ENCODE measurements around the gene LGI1. TPM values are rescaled to one million over a fixed set of nuclear protein-coding genes. Genes with fewer than 3 reads are reported as not detected.

The LGI1 gene
- polyA plus RNA-seq, 3 donors = 0.03 TPM; not detected in 2

GRCh38 chr10:93726024-93726423 lies 31.7 kb upstream of the LGI1 start:
- no peak overlapping the region for H3K4me3 Mint-ChIP-seq
- Histone ChIP-seq H3K79me2 (ENCODE audit: insufficient read depth, low read length) (no peaks in the 10 kb centered on the region), H3K27me3 (ENCODE audit: control insufficient read depth in 2 of 2, insufficient read depth in 2 of 2, low read length in 2 of 2) (peaks cover 11 to 16% of the 10 kb centered on the region in 2 donors), H2AFZ (ENCODE audit: insufficient read depth, low read depth, low read length, poor library complexity, severe bottlenecking) (no peak overlapping the region), H3K9ac (ENCODE audit: insufficient read depth, low read length, poor library complexity, severe bottlenecking) (no peak overlapping the region), H3K27ac (ENCODE audit: low read depth in 1 of 2, low read length in 2 of 2) (no peak overlapping the region), H3K4me2 (replicated peaks; ENCODE audit: extremely low read depth, low read length, poor library complexity, severe bottlenecking) (no peak overlapping the region), H3K9me3 (replicated peaks in 1 of 2; ENCODE audit: control insufficient read depth in 1 of 2, insufficient read depth in 1 of 2, low read length in 2 of 2) (no peaks in the 10 kb centered on the region), H3K4me1 (ENCODE audit: control insufficient read depth in 1 of 2, insufficient read depth in 2 of 2, low read length in 2 of 2) (no peaks in the 10 kb centered on the region), H3K4me3 (replicated peaks in 1 of 3; ENCODE audit: low read depth in 2 of 3, low read length in 3 of 3) (no peak overlapping the region), H3K36me3 (replicated peaks in 1 of 2; ENCODE audit: control insufficient read depth in 1 of 2, insufficient read depth in 2 of 2, low read length in 2 of 2) (no peaks in the 10 kb centered on the region), H4K20me1 (ENCODE audit: insufficient read depth, low read length) (no peaks in the 10 kb centered on the region)
- no peak for DNase-seq
- H3K9me3 Mint-ChIP-seq = no peaks in the 10 kb centered on the region
- WGBS (ENCODE audit: insufficient coverage) = no CpG with 5 or more reads among the region's 1 CpG
- no peak for TF ChIP-seq CTCF (IDR thresholded peaks at IDR 0.05)
- no peaks in the 10 kb centered on the region for H3K36me3 Mint-ChIP-seq
- peaks cover 11 to 19% (median 14%) of the 10 kb centered on the region in 3 donors for H3K27me3 Mint-ChIP-seq (ENCODE audit: low read depth in 3 of 3)
- intact Hi-C loops (cut with micrococcal nuclease) = no loop called here
- peaks cover 3% of the 10 kb centered on the region for H3K4me1 Mint-ChIP-seq
- H3K27ac Mint-ChIP-seq = no peak overlapping the region

- no peak for TF ChIP-seq CTCF (IDR thresholded peaks at IDR 0.05)
- H3K4me3 Mint-ChIP-seq = no peak overlapping the region
- Histone ChIP-seq H3K9me3 (replicated peaks in 1 of 2; ENCODE audit: control insufficient read depth in 1 of 2, insufficient read depth in 1 of 2, low read length in 2 of 2) (no peaks in the 10 kb centered on the region), H3K4me3 (replicated peaks in 1 of 3; ENCODE audit: low read depth in 2 of 3, low read length in 3 of 3) (no peak overlapping the region), H2AFZ (ENCODE audit: insufficient read depth, low read depth, low read length, poor library complexity, severe bottlenecking) (no peak overlapping the region), H3K79me2 (ENCODE audit: insufficient read depth, low read length) (no peaks in the 10 kb centered on the region), H3K9ac (ENCODE audit: insufficient read depth, low read length, poor library complexity, severe bottlenecking) (no peak overlapping the region), H3K4me2 (replicated peaks; ENCODE audit: extremely low read depth, low read length, poor library complexity, severe bottlenecking) (no peak overlapping the region), H3K27ac (ENCODE audit: low read depth in 1 of 2, low read length in 2 of 2) (no peak overlapping the region), H3K27me3 (ENCODE audit: control insufficient read depth in 2 of 2, insufficient read depth in 2 of 2, low read length in 2 of 2) (no peaks in the 10 kb centered on the region), H3K36me3 (replicated peaks in 1 of 2; ENCODE audit: control insufficient read depth in 1 of 2, insufficient read depth in 2 of 2, low read length in 2 of 2) (no peaks in the 10 kb centered on the region), H3K4me1 (ENCODE audit: control insufficient read depth in 1 of 2, insufficient read depth in 2 of 2, low read length in 2 of 2) (peaks cover 52 to 57% of the 10 kb centered on the region in 2 donors), H4K20me1 (ENCODE audit: insufficient read depth, low read length) (no peaks in the 10 kb centered on the region)
- DNase-seq = no peak
- no peaks in the 10 kb centered on the region for H3K36me3 Mint-ChIP-seq
- intact Hi-C loops (cut with micrococcal nuclease) = loop anchor here in 1 of 2 donors (5.0 kb wide), 1 partner anchor 39 kb away; the partner anchor contains the start of gene FRA10AC1
- no peaks in the 10 kb centered on the region for H3K9me3 Mint-ChIP-seq
- peaks cover 3 to 11% (median 8%) of the 10 kb centered on the region in 3 donors for H3K27me3 Mint-ChIP-seq (ENCODE audit: low read depth in 3 of 3)
- 100% methylated on average over 2 of the region's 3 CpGs for WGBS (ENCODE audit: insufficient coverage)
- H3K27ac Mint-ChIP-seq = peak overlapping the region in 1 of 7 donors; percentile 27
- H3K4me1 Mint-ChIP-seq = peaks cover 43% of the 10 kb centered on the region
Observed at GRCh38 chr10:93741367-93741766, 16.4 kb upstream of the LGI1 start.

Data from CD14-positive monocyte (primary cell).